ENCODE results near the gene LDLRAD4.

- TF ChIP-seq CTCF (IDR thresholded peaks at IDR 0.05) (no peak), POLR2A (IDR thresholded peaks at IDR 0.05) (no peak), EP300 (IDR thresholded peaks at IDR 0.05) (no peak)
These were observed 255.2 kb downstream of the LDLRAD4 start for GRCh38 chr18:13473751-13474150.

Measured in stomach (tissue), 4 donors.